AG10803 (cell line): Measurements from ENCODE around the gene ZNF581.

Source experiments
- DNase-seq: peaks from one replicate; pipeline ENCODE4 v3.0.0; 2010; ENCODE audit warnings: low read depth
- H3K4me3 ChIP-seq: 2 replicates; pipeline ENCODE4 v1.5.1; 2011; ENCODE audit warnings: mild to moderate bottlenecking, low read length, control low read depth
- CTCF ChIP-seq: conservative IDR thresholded peaks from 2 replicates; pipeline ENCODE4 v1.5.1; 2011; ENCODE audit warnings: mild to moderate bottlenecking, low read length, control low read depth, inconsistent platforms

Gene ZNF581

GRCh38 chr19:55650126-55650557, 6.7 kb downstream of the ZNF581 start:
- no peak for TF ChIP-seq CTCF
- no peak for DNase-seq
- H3K4me3 ChIP-seq, result no peak overlapping the region

GRCh38 chr19:55650602-55651230, 7.3 kb downstream of the ZNF581 start:
- H3K4me3 ChIP-seq, result no peak overlapping the region
- no peak for TF ChIP-seq CTCF
- DNase-seq, result no peak

- no peak for TF ChIP-seq CTCF
- no peak for DNase-seq
- no peak overlapping the region for H3K4me3 ChIP-seq
Observed at GRCh38 chr19:55651236-55651635, 7.8 kb downstream of the ZNF581 start.

- no peak for TF ChIP-seq CTCF
- no peak for DNase-seq
- no peak overlapping the region for H3K4me3 ChIP-seq
Observed at GRCh38 chr19:55652311-55653128, 9.1 kb downstream of the ZNF581 start.

GRCh38 chr19:55653651-55654322, 10.3 kb downstream of the ZNF581 start:
- TF ChIP-seq CTCF, result peak; percentile 99
- peak; percentile 99 for DNase-seq
- H3K4me3 ChIP-seq, result peak overlapping the region; percentile 97

- TF ChIP-seq CTCF, result no peak
- peak; percentile 98 for DNase-seq
- peak overlapping the region; percentile 97 for H3K4me3 ChIP-seq
Observed at GRCh38 chr19:55654323-55654867, 10.9 kb downstream of the ZNF581 start.
